Measurements from ENCODE around the gene MVP. TPM values are rescaled to one million over a fixed set of nuclear protein-coding genes. Genes with fewer than 3 reads are reported as not detected.
"Not testable (repeated sequence)": the region's sequence is repeated elsewhere in the genome, so short reads cannot be mapped to it uniquely, and the experiment has no call there.

MVP gene
- total and polyA plus RNA-seq, 12 donors: 73.9 to 492 (median 336) TPM

DNA sequence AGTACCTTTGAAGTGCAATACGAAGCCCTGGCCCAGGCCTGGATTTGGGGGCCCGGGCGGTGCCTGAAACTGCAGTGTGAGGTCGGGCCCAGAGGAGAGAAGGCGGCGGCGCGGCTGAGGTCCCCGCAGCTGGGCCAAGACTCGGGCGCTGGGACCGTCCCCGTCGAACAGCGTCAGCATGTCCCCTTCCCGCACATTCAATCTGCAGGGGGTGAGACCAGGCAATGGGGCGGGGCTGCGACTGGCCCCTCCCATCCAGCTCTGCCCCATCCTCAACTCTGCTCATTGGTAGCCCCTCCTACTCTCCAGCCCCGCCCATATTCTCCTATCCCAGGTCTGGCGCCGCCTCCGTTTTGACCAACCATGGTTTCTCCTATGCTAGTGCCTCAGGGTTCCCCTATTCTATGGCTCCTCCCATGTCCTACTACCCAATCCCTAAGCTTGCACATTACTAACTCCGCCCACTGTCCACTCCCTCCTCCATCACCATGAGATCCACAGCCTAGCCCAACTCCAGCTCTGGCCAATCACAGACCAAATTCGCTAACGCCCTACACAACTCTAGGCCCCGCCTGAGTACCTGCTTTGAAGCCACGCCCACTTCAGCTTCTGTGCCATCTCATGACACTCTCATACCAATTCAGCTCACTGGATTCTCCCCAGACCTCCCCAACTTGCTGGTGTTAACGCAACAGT lies 57.2 kb downstream of the MVP start:
- 22 to 30% (median 25%) methylated on average over 24 to 28 of the region's 28 CpGs for WGBS, 4 donors
- intact Hi-C loops (cut with DNase I): no loop called here
- Histone ChIP-seq H3K4me3 (no peak overlapping the region), H3K36me3 (replicated peaks in 1 of 2) (no peaks in the 10 kb centered on the region), H3K27ac (no peak overlapping the region), H3K9me3 (replicated peaks in 1 of 3) (no peaks in the 10 kb centered on the region), H3K4me1 (replicated peaks in 1 of 2) (peaks cover 0 to 3% of the 10 kb centered on the region in 2 donors), H3K27me3 (no peaks in the 10 kb centered on the region)
- TF ChIP-seq POLR2A (IDR thresholded peaks at IDR 0.05): no peak
- TF ChIP-seq, protein P1, sequence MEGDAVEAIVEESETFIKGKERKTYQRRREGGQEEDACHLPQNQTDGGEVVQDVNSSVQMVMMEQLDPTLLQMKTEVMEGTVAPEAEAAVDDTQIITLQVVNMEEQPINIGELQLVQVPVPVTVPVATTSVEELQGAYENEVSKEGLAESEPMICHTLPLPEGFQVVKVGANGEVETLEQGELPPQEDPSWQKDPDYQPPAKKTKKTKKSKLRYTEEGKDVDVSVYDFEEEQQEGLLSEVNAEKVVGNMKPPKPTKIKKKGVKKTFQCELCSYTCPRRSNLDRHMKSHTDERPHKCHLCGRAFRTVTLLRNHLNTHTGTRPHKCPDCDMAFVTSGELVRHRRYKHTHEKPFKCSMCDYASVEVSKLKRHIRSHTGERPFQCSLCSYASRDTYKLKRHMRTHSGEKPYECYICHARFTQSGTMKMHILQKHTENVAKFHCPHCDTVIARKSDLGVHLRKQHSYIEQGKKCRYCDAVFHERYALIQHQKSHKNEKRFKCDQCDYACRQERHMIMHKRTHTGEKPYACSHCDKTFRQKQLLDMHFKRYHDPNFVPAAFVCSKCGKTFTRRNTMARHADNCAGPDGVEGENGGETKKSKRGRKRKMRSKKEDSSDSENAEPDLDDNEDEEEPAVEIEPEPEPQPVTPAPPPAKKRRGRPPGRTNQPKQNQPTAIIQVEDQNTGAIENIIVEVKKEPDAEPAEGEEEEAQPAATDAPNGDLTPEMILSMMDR (IDR thresholded peaks at IDR 0.05): no peak
- peak in 2 of 7 donors; percentile 35 to 59 for DNase-seq

DNA sequence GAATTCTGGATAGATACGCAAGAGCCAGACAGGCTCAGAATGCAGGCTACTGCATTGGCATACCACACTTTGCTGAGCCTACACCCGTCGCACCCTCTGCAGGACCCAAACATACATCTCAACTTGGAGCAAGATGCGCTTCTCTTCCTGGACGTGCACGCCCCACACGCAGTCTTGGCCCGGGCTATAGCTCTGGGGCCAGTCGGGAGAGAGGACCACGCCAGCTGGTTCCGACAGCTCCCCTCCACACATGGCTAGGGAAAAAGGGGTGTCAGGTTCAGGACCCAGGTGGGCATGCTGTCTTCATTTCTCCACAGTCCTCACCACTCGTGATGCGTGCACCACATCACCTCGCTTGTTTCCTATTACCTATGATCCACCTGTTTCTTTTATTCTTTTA lies 57.9 kb downstream of the MVP start:
- Histone ChIP-seq H3K27ac (no peak overlapping the region), H3K4me1 (replicated peaks in 1 of 2) (peaks cover 0 to 3% of the 10 kb centered on the region in 2 donors), H3K27me3 (no peaks in the 10 kb centered on the region), H3K4me3 (no peak overlapping the region), H3K36me3 (replicated peaks in 1 of 2) (no peaks in the 10 kb centered on the region), H3K9me3 (replicated peaks in 1 of 3) (no peaks in the 10 kb centered on the region)
- TF ChIP-seq POLR2A (IDR thresholded peaks at IDR 0.05): no peak
- TF ChIP-seq, protein P1 (IDR thresholded peaks at IDR 0.05): no peak
- no peak for DNase-seq
- intact Hi-C loops (cut with DNase I): no loop called here
- 90 to 93% (median 92%) methylated on average over 9 to 14 of the region's 14 CpGs for whole genome bisulfite sequencing, 4 donors

DNA sequence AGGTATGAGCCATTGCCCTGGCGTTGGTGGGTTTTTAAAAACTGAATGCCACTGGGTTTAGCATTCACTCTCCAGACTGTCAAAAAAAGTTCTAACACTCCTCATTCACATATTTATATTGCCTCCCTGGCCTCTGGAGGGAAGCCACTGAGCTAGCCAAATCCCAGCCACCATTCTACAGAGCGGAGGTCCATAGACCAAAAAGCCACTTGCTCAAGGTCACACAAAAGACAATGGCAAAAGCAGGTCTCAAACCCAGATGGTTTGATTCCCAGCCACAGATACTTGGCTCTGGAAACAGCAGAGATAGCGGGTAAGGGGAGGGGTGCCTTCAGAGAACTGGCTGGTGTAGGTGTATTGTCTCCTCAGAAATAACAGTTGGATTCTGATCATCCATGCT lies 60.8 kb downstream of the MVP start:
- Histone ChIP-seq H3K9me3 (replicated peaks in 1 of 3) (no peaks in the 10 kb centered on the region), H3K36me3 (replicated peaks in 1 of 2) (no peaks in the 10 kb centered on the region), H3K27me3 (no peaks in the 10 kb centered on the region), H3K27ac (no peak overlapping the region), H3K4me3 (no peak overlapping the region), H3K4me1 (replicated peaks in 1 of 2) (peaks cover 0 to 3% of the 10 kb centered on the region in 2 donors)
- intact Hi-C loops (cut with DNase I): no loop called here
- 90 to 97% (median 95%) methylated on average over 3 of the region's 3 CpGs for WGBS, 4 donors
- TF ChIP-seq POLR2A (IDR thresholded peaks at IDR 0.05): no peak
- TF ChIP-seq, protein P1 (IDR thresholded peaks at IDR 0.05): no peak
- DNase-seq: no peak

DNA sequence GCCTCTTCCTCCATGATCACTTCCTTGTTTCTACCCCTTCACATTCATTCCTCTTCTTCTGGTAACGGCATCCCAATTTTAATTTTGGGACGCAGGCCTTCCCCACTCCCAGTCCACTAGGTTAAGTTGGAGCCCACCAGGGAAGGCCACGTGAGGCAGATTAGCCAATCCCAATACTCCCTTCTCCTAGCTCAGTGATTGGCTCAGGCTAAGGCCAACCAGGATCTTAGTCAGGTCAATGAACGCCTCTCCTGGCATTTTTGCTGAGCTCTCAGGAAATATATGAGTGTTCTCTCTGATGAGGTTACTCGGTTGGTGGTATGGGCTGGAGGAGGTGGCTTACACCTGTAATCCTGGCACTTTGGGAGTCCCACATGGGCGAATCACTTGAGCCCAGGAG lies 63.7 kb downstream of the MVP start:
- WGBS, 4 donors: 85 to 92% (median 88%) methylated on average over 5 to 6 of the region's 6 CpGs
- Histone ChIP-seq H3K4me1 (replicated peaks in 1 of 2) (no peaks in the 10 kb centered on the region), H3K9me3 (replicated peaks in 1 of 3) (no peaks in the 10 kb centered on the region), H3K4me3 (no peak overlapping the region), H3K27ac (no peak overlapping the region), H3K36me3 (replicated peaks in 1 of 2) (no peaks in the 10 kb centered on the region), H3K27me3 (no peaks in the 10 kb centered on the region)
- DNase-seq: no peak
- intact Hi-C loops (cut with DNase I): no loop called here
- TF ChIP-seq, protein P1 (IDR thresholded peaks at IDR 0.05): no peak
- TF ChIP-seq POLR2A (IDR thresholded peaks at IDR 0.05): no peak

DNA sequence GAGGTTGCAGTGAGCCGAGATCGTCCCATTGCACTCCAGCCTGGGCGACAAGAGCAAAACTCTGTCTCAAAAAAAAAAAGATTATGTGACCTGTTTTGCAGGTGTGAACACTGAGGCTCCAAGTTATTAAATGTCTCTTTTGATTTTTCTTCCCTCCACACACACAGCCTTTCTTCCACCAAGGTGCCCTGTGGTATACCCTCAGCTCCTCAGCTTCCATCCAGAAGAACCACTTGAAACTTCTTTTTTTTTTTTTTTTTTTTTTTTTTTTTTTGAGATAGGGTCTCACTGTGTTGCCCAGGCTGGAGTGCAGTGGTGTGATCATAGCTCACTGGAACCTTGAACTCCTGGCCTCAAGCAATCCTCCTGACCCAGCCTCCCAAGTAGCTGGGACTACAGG lies 69.1 kb downstream of the MVP start:
- H3K4me1 ChIP-seq (replicated peaks in 1 of 2); intact Hi-C loops (cut with DNase I); H3K9me3 ChIP-seq (replicated peaks in 1 of 3); DNase-seq; H3K36me3 ChIP-seq (replicated peaks in 1 of 2); H3K27me3 ChIP-seq; H3K4me3 ChIP-seq; H3K27ac ChIP-seq: not testable (repeated sequence)
- WGBS, 4 donors: 91 to 100% (median 96%) methylated on average over 2 to 3 of the region's 3 CpGs
